Measurements from ENCODE around the gene DCBLD2. TPM values are rescaled to one million over a fixed set of nuclear protein-coding genes. Genes with fewer than 3 reads are reported as not detected.

Gene DCBLD2
- total and polyA plus RNA-seq, 9 donors = 13.5 to 58.7 (median 38.0) TPM

DNA sequence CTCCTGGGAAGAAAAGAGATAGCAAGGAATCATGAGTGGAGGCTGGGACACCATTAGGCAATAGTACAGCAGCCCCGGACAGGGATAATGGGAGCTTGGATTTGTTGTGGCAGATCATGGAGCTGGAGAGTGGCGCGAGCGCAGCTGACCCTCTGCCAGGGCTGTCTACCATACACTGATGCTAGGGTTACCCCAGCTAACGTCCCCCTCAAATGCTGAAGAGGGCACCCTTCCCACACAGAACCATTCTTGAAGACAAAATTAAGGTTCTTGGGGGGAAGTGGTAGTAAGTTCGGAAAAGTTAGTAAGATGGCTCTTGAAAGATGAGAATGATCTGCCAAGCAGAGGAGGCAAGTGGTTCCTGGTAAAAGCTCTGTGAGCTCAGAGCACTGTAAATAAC lies 77.2 kb downstream of the DCBLD2 start:
- H3K36me3 ChIP-seq = no peaks in the 10 kb centered on the region
- TF ChIP-seq POLR2A (IDR thresholded peaks at IDR 0.05) (no peak), CTCF (IDR thresholded peaks at IDR 0.05) (no peak), EP300 (IDR thresholded peaks at IDR 0.05) (no peak)
- peaks cover 3% of the 10 kb centered on the region for H3K4me1 ChIP-seq (ENCODE audit: insufficient read depth)
- H3K4me3 ChIP-seq = no peak overlapping the region
- intact Hi-C loops (cut with DNase I) = no loop called here
- 82 to 98% (median 97%) methylated on average over 6 of the region's 6 CpGs for WGBS, 3 donors
- no peak for DNase-seq
- H3K27ac ChIP-seq = no peak overlapping the region
- H3K27me3 ChIP-seq = no peaks in the 10 kb centered on the region
- no peaks in the 10 kb centered on the region for H3K9me3 ChIP-seq

DNA sequence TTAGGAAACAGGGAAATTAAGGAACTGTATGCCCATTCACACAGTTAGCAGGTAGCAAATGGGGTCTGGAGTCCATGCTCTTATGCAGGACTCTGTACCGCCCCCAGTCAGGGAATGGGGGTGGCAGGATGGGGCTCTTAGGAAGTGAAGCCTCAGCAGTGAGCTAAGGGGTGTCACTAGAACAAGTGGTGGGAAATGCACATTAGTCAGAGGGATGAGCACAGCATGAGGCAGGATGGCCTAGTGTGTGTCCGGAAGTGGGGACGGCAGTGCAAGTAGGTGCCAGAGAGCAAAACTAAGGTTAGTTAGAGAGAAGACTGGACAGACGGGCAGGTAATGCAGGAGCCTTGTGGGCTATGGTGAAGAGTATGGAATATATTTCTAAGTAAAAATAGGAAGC lies 77.7 kb downstream of the DCBLD2 start:
- 96 to 97% (median 96%) methylated on average over 4 of the region's 4 CpGs for WGBS, 3 donors
- Histone ChIP-seq H3K27me3 (no peaks in the 10 kb centered on the region), H3K4me1 (ENCODE audit: insufficient read depth) (peaks cover 3% of the 10 kb centered on the region), H3K27ac (no peak overlapping the region), H3K4me3 (no peak overlapping the region), H3K36me3 (no peaks in the 10 kb centered on the region), H3K9me3 (no peaks in the 10 kb centered on the region)
- intact Hi-C loops (cut with DNase I) = no loop called here
- DNase-seq = no peak
- TF ChIP-seq EP300 (IDR thresholded peaks at IDR 0.05) = no peak
- no peak for TF ChIP-seq CTCF (IDR thresholded peaks at IDR 0.05)
- TF ChIP-seq POLR2A (IDR thresholded peaks at IDR 0.05) = no peak

- Histone ChIP-seq H3K36me3 (no peaks in the 10 kb centered on the region), H3K9me3 (no peaks in the 10 kb centered on the region), H3K4me1 (ENCODE audit: insufficient read depth) (peaks cover under 1% of the 10 kb centered on the region), H3K4me3 (no peak overlapping the region), H3K27ac (no peak overlapping the region), H3K27me3 (no peaks in the 10 kb centered on the region)
- intact Hi-C loops (cut with DNase I) = no loop called here
- no peak for DNase-seq
- TF ChIP-seq CTCF (IDR thresholded peaks at IDR 0.05) (no peak), POLR2A (IDR thresholded peaks at IDR 0.05) (no peak)
- WGBS, 3 donors = 85 to 94% (median 89%) methylated on average over 3 of the region's 3 CpGs
These were observed 80.4 kb downstream of the DCBLD2 start for GRCh38 chr3:98821063-98821462.

- H3K4me1 ChIP-seq (ENCODE audit: insufficient read depth) = no peaks in the 10 kb centered on the region
- H3K9me3 ChIP-seq = no peaks in the 10 kb centered on the region
- TF ChIP-seq POLR2A (IDR thresholded peaks at IDR 0.05) (no peak), CTCF (IDR thresholded peaks at IDR 0.05) (peak; percentile 42 to 64 (median 62)), EP300 (IDR thresholded peaks at IDR 0.05) (no peak)
- no peak overlapping the region for H3K4me3 ChIP-seq
- intact Hi-C loops (cut with DNase I) = loop anchor here (5.0 kb wide), 1 partner anchor 175 kb away; no protein-coding TSS in a partner anchor
- WGBS, 3 donors = 7 to 13% (median 7%) methylated on average over 3 of the region's 3 CpGs
- no peaks in the 10 kb centered on the region for H3K27me3 ChIP-seq
- DNase-seq = no peak
- H3K27ac ChIP-seq = no peak overlapping the region
- no peaks in the 10 kb centered on the region for H3K36me3 ChIP-seq
These were observed 83.9 kb downstream of the DCBLD2 start for GRCh38 chr3:98817547-98818041.
